Activated T-helper 1 cell treated with Interleukin-2 at 50 U/mL for 16 hours (primary cell): ENCODE measurements around the gene PTPRN2.
"Not testable (repeated sequence)": the region's sequence is repeated elsewhere in the genome, so short reads cannot be mapped to it uniquely, and the experiment has no call there.

Experiments
- DNase-seq: peaks from one replicate; pipeline ENCODE4 v3.0.0-alpha.2; 2020; ENCODE audit warnings: low read depth

PTPRN2 gene

GRCh38 chr7:158264881-158265742 is 322.5 kb downstream of the PTPRN2 start:
- DNase-seq = no peak

- no peak for DNase-seq
These were observed 323.5 kb downstream of the PTPRN2 start for GRCh38 chr7:158263964-158264748.

GRCh38 chr7:158263110-158263963 is 324.3 kb downstream of the PTPRN2 start:
- no peak for DNase-seq

- no peak for DNase-seq
These were observed 325.1 kb downstream of the PTPRN2 start for GRCh38 chr7:158262284-158263109.

GRCh38 chr7:158261362-158262235 is 326.0 kb downstream of the PTPRN2 start:
- DNase-seq = no peak

- DNase-seq = no peak
These were observed 326.9 kb downstream of the PTPRN2 start for GRCh38 chr7:158260567-158261361.

GRCh38 chr7:158259671-158260418 is 327.8 kb downstream of the PTPRN2 start:
- no peak for DNase-seq

GRCh38 chr7:158259141-158259540 is 328.5 kb downstream of the PTPRN2 start:
- no peak for DNase-seq

- no peak for DNase-seq
These were observed 329.1 kb downstream of the PTPRN2 start for GRCh38 chr7:158258411-158259130.

- no peak for DNase-seq
These were observed 329.9 kb downstream of the PTPRN2 start for GRCh38 chr7:158257516-158258410.

GRCh38 chr7:158257001-158257400 is 330.6 kb downstream of the PTPRN2 start:
- no peak for DNase-seq

- DNase-seq = no peak
These were observed 331.4 kb downstream of the PTPRN2 start for GRCh38 chr7:158256091-158256816.

- DNase-seq = no peak
These were observed 332.1 kb downstream of the PTPRN2 start for GRCh38 chr7:158255558-158255957.

- DNase-seq = no peak
These were observed 332.5 kb downstream of the PTPRN2 start for GRCh38 chr7:158255156-158255555.

- DNase-seq = not testable (repeated sequence)
These were observed 334.0 kb downstream of the PTPRN2 start for GRCh38 chr7:158253670-158254045.
